Stimulated activated CD8-positive, alpha-beta memory T cell treated with anti-CD3 and anti-CD28 coated beads, Interleukin-15, amount 100 ng/mL, for 24 hours (primary cell): ENCODE data around the gene BCL7C.
"Not testable (repeated sequence)": the region's sequence is repeated elsewhere in the genome, so short reads cannot be mapped to it uniquely, and the experiment has no call there.

ENCODE experiments used
- DNase-seq: peaks from one replicate; pipeline ENCODE4 v3.0.0-alpha.2; 2020; ENCODE audit warnings: low read depth

BCL7C gene

DNA sequence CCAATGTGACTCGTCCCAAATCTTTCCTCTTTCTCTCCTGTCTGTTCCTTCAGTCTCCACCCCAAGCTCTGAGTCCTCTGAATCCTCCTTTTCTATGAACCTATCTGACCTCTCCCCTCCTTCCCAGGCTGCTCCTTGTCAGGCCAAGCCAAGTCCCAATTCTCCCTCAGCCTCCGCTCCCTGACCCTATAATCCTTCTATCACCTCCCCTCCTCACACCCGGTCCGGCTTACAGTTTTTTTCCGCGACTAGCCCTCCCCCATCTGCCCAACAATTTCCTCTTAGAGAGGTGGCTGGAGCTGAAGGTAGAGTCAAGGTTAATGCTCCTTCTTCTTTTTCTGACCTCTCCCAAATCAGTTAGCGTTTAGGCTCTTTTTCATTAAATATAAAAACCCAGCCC, 33.1 kb downstream of the BCL7C start:
- not testable (repeated sequence) for DNase-seq

DNA sequence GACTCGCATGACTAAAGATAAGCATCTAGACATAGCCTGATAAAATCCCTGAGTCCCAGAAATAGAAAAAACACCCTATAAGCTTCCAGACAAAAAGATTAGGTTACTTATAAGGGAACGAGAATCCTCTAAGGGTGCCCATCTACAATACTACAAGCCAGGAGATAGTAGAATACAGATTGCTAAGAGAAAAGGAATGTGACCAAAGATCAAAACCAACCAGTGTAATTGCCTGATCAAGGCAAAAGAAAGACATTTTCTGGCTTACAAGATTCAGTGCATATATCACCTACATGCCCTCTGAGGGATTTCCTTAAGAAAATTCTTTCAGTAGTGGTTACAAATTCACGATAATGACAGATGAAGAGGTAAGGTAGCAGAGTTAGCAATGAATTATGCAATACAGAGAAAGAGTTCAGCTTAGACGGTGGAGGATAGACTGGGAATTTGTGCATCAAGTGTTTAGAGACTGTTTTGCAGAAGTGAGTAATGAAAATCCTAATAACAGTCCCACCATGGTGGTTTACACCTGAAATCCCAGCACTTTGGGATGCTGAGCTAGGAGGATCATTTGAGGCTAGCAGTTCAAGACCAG, 35.0 kb downstream of the BCL7C start:
- DNase-seq, result no peak

DNA sequence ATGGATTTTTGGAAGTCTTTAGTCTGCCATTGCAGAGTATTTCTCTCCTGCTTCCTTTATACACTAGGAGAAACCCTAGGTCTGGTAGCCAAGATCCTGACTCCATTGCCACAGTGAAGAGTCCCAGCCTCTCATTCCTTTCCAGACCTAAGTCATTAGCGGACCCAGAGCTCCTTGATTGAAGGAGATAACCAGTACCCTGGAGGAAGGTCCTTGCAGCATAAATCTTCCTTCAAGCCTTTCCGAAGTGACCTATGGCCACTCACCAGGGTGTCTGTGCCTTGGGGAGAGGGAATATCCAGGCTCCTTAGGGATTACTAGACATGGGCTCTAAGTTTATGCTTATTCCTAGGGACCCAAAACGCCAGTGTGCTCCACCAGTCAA, 35.8 kb downstream of the BCL7C start:
- DNase-seq, result no peak

DNA sequence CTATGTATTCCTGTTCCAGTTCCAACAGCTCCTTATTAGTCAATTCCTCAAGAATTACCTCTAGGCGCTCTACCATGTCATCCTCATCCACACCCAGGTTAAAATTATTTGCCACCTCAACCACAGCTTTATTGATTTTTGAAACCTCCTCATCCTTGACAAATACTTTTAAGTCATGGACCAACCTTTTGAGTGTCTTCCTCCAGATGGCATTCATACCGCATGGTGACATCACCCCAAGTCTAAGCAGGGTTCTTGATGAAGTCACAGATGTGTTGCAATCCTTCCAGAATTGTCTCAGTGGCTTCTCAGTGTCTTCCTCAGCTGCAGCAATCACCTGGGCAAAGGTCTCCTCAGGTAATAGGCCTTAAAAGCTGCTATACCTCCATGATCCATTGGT, 40.1 kb downstream of the BCL7C start:
- DNase-seq, result no peak

GRCh38 chr16:30850246-30850645, 43.6 kb downstream of the BCL7C start:
- no peak for DNase-seq

- DNase-seq, result no peak
Measured at GRCh38 chr16:30846649-30847402, 47.1 kb downstream of the BCL7C start.

DNA sequence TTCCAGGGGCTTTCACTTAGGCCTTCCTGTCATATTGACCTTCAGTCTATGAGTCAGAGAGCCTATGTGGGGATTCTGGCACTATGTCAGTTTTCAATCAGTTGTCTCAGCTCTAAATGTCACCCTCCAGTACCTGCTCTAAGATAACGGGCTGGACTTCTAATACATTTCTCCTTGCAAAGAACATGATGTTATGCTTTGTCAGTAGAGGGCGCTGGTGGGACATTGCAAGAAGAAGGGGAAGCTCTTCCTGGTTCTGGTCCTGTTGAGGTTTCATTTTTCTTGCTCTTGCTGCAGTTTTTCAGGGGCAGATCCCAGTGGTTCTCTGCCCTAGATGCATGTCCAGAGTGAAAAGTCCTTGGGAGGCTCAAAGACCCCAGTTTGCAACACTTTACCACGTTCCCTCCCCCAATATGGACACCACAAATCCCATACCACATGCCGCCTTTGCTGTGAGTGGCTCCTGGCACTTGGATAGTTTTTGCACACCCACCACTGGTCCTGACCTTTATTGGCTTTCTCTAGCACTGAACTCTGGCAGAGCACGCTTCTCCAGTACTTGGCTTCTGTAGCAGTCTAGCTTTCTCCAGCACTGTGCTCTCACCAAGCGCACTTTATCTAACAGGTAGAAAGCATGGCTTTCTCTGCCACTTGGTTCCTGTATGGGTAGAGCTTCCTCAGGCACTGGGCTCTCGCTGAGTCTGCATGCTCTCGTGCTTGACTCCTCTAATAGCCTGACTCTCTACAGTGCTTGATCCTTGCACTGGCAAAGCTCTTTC, 49.0 kb downstream of the BCL7C start:
- DNase-seq, result peak; percentile 31

GRCh38 chr16:30844346-30844670, 49.6 kb downstream of the BCL7C start:
- no peak for DNase-seq

GRCh38 chr16:30843501-30843900, 50.4 kb downstream of the BCL7C start:
- no peak for DNase-seq

GRCh38 chr16:30842971-30843370, 50.9 kb downstream of the BCL7C start:
- DNase-seq, result no peak

DNA sequence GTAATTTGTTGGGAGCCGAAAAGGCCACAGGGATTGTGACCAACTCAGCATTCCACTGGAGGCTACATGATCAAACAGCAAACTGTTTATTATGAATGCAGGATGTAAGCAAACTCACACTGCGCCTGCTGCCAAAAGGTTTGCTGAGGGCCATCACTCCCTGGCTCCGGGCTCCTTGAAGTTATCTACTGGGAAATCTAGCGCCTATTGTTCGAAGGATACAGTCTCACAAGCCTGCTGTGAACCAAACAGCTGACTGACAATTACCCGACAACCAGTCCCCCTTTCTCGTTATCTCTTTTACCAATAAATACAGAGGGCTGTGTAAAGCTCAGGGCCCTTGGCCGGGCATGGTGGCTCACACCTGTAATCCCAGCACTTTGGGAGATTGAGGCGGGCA, 52.5 kb downstream of the BCL7C start:
- DNase-seq, result no peak

- DNase-seq, result no peak
Measured at GRCh38 chr16:30840611-30841010, 53.3 kb downstream of the BCL7C start.

- no peak for DNase-seq
Measured at GRCh38 chr16:30839523-30840227, 54.2 kb downstream of the BCL7C start.

DNA sequence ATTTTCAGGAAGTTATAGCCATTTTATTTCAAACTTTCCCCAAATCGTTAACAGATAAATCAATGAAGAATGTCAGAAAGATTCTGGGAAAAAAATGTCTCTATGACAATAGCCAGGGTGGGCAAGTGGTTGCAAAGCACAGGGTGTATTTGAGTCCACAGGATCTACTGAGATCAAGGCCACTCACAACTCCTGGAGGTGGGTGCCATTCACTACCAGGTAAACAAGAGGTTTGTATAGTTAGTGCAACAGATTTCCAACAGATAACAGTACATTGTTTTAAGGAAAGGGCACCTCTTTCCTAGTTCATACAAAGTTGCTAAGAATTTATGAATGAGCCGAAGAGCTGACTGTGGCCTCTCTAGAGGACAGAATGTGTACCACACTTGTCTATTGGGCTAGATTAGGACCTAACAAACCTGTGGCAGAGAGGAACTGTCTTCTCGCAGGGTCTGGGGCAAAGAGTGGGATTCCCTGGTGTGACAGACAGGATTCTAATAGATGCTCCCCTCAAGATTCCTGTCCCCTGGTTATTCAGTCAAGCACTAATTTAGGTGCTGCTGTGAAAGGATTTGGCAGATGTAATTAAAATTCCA, 54.9 kb downstream of the BCL7C start:
- DNase-seq, result no peak

DNA sequence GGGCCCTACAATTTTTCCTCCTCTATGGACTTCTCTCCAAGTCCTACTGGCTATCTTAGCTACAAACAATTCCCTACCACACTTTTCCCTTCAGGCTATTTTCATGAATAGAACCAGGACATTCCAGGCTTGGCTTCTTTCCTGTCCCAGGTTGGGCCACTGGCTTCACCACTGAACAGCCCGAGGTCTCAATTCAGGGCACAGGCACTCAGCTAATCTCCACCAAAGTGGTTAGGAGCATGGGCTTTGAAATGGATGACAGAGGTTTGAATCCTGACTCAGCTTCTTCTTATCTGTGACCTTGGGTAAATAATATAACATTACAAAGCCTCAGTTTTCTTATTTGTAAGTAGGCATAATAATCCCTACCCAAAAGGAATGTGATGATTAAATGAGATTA, 56.0 kb downstream of the BCL7C start:
- no peak for DNase-seq
